Naive thymus-derived CD4-positive, alpha-beta T cell (primary cell): ENCODE measurements around the gene EGFLAM. TPM values are rescaled to one million over a fixed set of nuclear protein-coding genes. Genes with fewer than 3 reads are reported as not detected.

Experiments
- ATAC-seq: fragments of 150-1000 bp; cut with Tn5 transposase; 2 replicates; pipeline ENCODE4 v1.10.0; 2021; ENCODE audit warnings: mild to moderate bottlenecking, moderate library complexity
- CTCF ChIA-PET: fragments of 350-600 bp; sonication (Branson Sonifier 250); formaldehyde crosslinking; loops from one replicate; lab custom pipeline; 2021; ENCODE audit warnings: antibody characterized with exemption; lab: Charles Lee
- POLR2A ChIA-PET: fragments of 350-600 bp; sonication (Branson Sonifier 250); formaldehyde crosslinking; loops from one replicate; lab custom pipeline; 2021; ENCODE audit warnings: antibody characterized with exemption, inconsistent platforms; lab: Charles Lee
- DNase-seq, 9 donors: peaks; one replicate each; pipeline versions ENCODE4 v3.0.0 to v3.0.0-alpha.2; 2020 to 2022; ENCODE audit warnings: mixed read lengths in 1 of 9
- H3K27ac ChIP-seq: one replicate; pipeline ENCODE4 v1.7.0; 2013; ENCODE audit warnings: mild to moderate bottlenecking, low read depth, low read length, moderate library complexity
- H3K27me3 ChIP-seq, 2 donors: one replicate each; pipeline ENCODE4 v1.7.0; 2013; ENCODE audit warnings: low read length in 2 of 2, mild to moderate bottlenecking in 2 of 2, moderate library complexity in 2 of 2; ENCODE audit not compliant: control insufficient read depth in 2 of 2, insufficient read depth in 2 of 2
- H3K36me3 ChIP-seq, 3 experiments: 1 replicate in 2 of 3; 2 replicates in 1 of 3; pipeline ENCODE4 v1.7.0; 2013; ENCODE audit warnings: low read length in 3 of 3, mild to moderate bottlenecking in 3 of 3, moderate library complexity in 1 of 3; ENCODE audit not compliant: insufficient read depth in 3 of 3, control insufficient read depth in 2 of 3
- H3K4me1 ChIP-seq, 2 donors: one replicate each; pipeline ENCODE4 v1.7.0; 2013; ENCODE audit warnings: low read length in 2 of 2, mild to moderate bottlenecking in 2 of 2, moderate library complexity in 1 of 2; ENCODE audit not compliant: control insufficient read depth in 2 of 2, insufficient read depth in 2 of 2
- H3K4me3 ChIP-seq: 2 replicates; pipeline ENCODE4 v1.7.0; 2013; ENCODE audit warnings: mild to moderate bottlenecking, low read length
- H3K9me3 ChIP-seq, 3 experiments: 1 replicate in 2 of 3; 2 replicates in 1 of 3; pipeline ENCODE4 v1.7.0; 2013; ENCODE audit warnings: low read length in 3 of 3; ENCODE audit not compliant: control insufficient read depth in 2 of 3
- H3K27ac Mint-ChIP-seq, 9 donors: one replicate each; pipeline ENCODE4 v1.8.0; 2020 to 2022; ENCODE audit warnings: mixed read lengths in 9 of 9, mild to moderate bottlenecking in 8 of 9, moderate library complexity in 5 of 9, inconsistent platforms in 2 of 9
- H3K27me3 Mint-ChIP-seq, 5 donors: one replicate each; pipeline ENCODE4 v1.8.0; 2021 to 2022; ENCODE audit warnings: mixed read lengths in 5 of 5, mild to moderate bottlenecking in 1 of 5
- H3K36me3 Mint-ChIP-seq, 5 donors: one replicate each; pipeline ENCODE4 v1.8.0; 2020 to 2022; ENCODE audit warnings: mixed read lengths in 5 of 5, mild to moderate bottlenecking in 3 of 5, inconsistent platforms in 1 of 5
- H3K4me1 Mint-ChIP-seq, 7 donors: one replicate each; pipeline ENCODE4 v1.8.0; 2020 to 2022; ENCODE audit warnings: mixed read lengths in 7 of 7, mild to moderate bottlenecking in 3 of 7, inconsistent platforms in 1 of 7
- H3K4me3 Mint-ChIP-seq, 10 donors: one replicate each; pipeline ENCODE4 v1.8.0; 2020 to 2022; ENCODE audit warnings: mild to moderate bottlenecking in 10 of 10, mixed read lengths in 10 of 10, moderate library complexity in 6 of 10, inconsistent platforms in 2 of 10
- H3K9me3 Mint-ChIP-seq, 11 donors: one replicate each; pipeline ENCODE4 v1.8.0; 2020 to 2022; ENCODE audit warnings: mixed read lengths in 11 of 11, mild to moderate bottlenecking in 4 of 11, inconsistent platforms in 1 of 11, moderate library complexity in 1 of 11
- intact Hi-C, 2 donors: fragments of 100-400 bp; cut with micrococcal nuclease; formaldehyde crosslinking; loops; one replicate each; pipeline ENCODE4 v1.15.1; 2023
- polyA plus RNA-seq, 2 donors: library from polyadenylated mRNA; unstranded; fragments of 300-500 nt; fragmentation: Illumina TruSeq; gene quantifications; one replicate each; pipeline ENCODE4 v1.2.3, GENCODE V29; 2021
- total RNA-seq, 6 experiments: library from RNA in 5 of 6; stranded (reverse) in 5 of 6; gene quantifications; 1 replicate in 5 of 6; 2 replicates in 1 of 6; pipeline ENCODE4 v1.2.3 and lab custom pipeline; 2021 to 2026

The EGFLAM gene
- total and polyA plus RNA-seq, 7 experiments from 2014 or later = not detected

DNA sequence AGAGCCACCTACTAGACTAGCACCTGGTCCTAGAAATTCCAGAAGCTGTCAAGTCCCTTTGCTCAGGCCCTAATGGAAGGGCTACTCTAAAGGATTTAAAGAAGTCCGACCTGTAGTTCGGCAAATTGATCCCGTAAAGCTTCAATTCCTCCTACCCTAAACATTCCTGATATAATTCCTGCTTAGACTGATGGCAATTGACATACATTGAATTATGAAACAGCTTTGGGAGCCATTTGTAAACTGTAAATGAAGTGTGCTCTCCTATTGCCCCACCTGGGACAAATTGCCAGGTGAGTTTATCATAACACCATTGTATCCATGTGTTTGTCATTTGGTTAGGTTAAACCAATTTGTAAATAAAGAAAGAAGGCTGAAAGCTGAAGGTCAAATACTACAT is 104.4 kb downstream of the EGFLAM start:
- H3K4me1 ChIP-seq = no peaks in the 10 kb centered on the region
- POLR2A ChIA-PET = no interaction called here
- no peak overlapping the region for H3K27ac Mint-ChIP-seq
- H3K4me3 ChIP-seq = no peak overlapping the region
- no peaks in the 10 kb centered on the region for H3K9me3 ChIP-seq
- H3K27ac ChIP-seq = no peak overlapping the region
- no peak overlapping the region for H3K4me3 Mint-ChIP-seq
- peaks cover 0 to 13% (median 4%) of the 10 kb centered on the region in 5 donors for H3K27me3 Mint-ChIP-seq
- no peaks in the 10 kb centered on the region for H3K36me3 Mint-ChIP-seq
- no peaks in the 10 kb centered on the region for H3K9me3 Mint-ChIP-seq
- intact Hi-C loops = no loop called here
- ATAC-seq = no peak
- no peaks in the 10 kb centered on the region for H3K27me3 ChIP-seq
- CTCF ChIA-PET = no interaction called here
- no peaks in the 10 kb centered on the region for H3K36me3 ChIP-seq
- peaks cover 0 to 14% (median 9%) of the 10 kb centered on the region in 7 donors for H3K4me1 Mint-ChIP-seq
- DNase-seq = no peak

DNA sequence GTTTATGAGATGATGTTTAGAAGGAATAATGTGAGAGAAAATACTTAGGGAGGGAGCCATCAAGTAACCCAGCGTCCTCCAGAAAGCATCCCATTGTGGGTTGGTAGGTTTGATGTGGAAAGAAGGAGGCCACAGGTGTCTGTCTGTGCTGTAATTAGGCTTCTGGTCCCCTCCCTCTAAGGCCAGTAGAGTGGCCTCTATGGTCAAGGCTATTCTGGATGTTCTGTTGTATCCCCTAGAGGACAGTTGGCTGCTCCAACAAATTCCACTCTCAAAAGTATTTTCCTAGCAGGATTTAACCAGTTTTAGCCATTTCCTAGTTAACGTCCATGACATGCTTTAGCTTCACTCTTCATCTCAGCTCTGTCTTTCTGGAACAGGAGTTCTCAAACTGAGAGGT is 106.5 kb downstream of the EGFLAM start:
- Mint-ChIP-seq H3K27me3 (peaks cover 0 to 13% (median 4%) of the 10 kb centered on the region in 5 donors), H3K36me3 (no peaks in the 10 kb centered on the region), H3K27ac (no peak overlapping the region), H3K9me3 (no peaks in the 10 kb centered on the region), H3K4me3 (no peak overlapping the region), H3K4me1 (peaks cover 2 to 24% (median 22%) of the 10 kb centered on the region in 7 donors)
- ChIA-PET CTCF (no interaction called here), POLR2A (no interaction called here)
- no peaks in the 10 kb centered on the region for H3K9me3 ChIP-seq
- H3K27ac ChIP-seq = no peak overlapping the region
- no peak for DNase-seq
- no peaks in the 10 kb centered on the region for H3K36me3 ChIP-seq
- intact Hi-C loops = no loop called here
- H3K4me1 ChIP-seq = peaks cover 0 to 6% of the 10 kb centered on the region in 2 donors
- no peaks in the 10 kb centered on the region for H3K27me3 ChIP-seq
- ATAC-seq = no peak
- no peak overlapping the region for H3K4me3 ChIP-seq

- H3K4me3 ChIP-seq = no peak overlapping the region
- peak overlapping the region in 2 of 10 donors; percentile 72 to 80 for H3K4me3 Mint-ChIP-seq
- CTCF ChIA-PET = no interaction called here
- H3K9me3 Mint-ChIP-seq = no peaks in the 10 kb centered on the region
- H3K4me1 ChIP-seq = peaks cover 0 to 6% of the 10 kb centered on the region in 2 donors
- H3K36me3 ChIP-seq = no peaks in the 10 kb centered on the region
- H3K27ac Mint-ChIP-seq = no peak overlapping the region
- H3K27ac ChIP-seq = no peak overlapping the region
- no peak for ATAC-seq
- H3K36me3 Mint-ChIP-seq = no peaks in the 10 kb centered on the region
- intact Hi-C loops = no loop called here
- H3K9me3 ChIP-seq = no peaks in the 10 kb centered on the region
- peaks cover 0 to 10% (median 3%) of the 10 kb centered on the region in 5 donors for H3K27me3 Mint-ChIP-seq
- POLR2A ChIA-PET = interaction anchor here (1.0 kb wide), 1 partner anchor 10 kb away, joined by 5 read pairs; no protein-coding TSS in a partner anchor
- H3K4me1 Mint-ChIP-seq = peaks cover 2 to 24% (median 22%) of the 10 kb centered on the region in 7 donors
- no peaks in the 10 kb centered on the region for H3K27me3 ChIP-seq
- no peak for DNase-seq
These were observed 109.1 kb downstream of the EGFLAM start for GRCh38 chr5:38367410-38367809.

DNA sequence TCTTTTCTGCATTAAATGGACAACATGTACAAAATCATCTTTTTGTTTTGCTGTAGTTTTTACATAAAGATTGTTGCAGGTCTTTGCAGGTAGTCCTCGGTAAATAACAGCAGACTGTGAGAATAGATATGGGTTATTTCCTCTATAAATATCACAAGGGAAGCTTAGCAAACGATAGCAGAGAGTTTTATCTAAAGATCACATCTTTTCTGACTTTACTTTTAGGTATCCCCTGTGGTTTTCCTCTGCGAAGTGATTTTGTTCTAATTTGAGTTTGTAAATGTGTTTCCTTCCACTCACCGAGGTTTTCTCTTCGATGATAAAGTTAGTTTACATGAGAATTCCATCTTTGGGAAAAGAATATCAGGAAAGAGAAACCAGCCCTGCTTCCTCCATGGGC is 109.6 kb downstream of the EGFLAM start:
- Histone ChIP-seq H3K27me3 (no peaks in the 10 kb centered on the region), H3K9me3 (no peaks in the 10 kb centered on the region), H3K4me1 (peaks cover 0 to 6% of the 10 kb centered on the region in 2 donors), H3K27ac (no peak overlapping the region), H3K4me3 (peak overlapping the region; percentile 17), H3K36me3 (no peaks in the 10 kb centered on the region)
- H3K27ac Mint-ChIP-seq = peak overlapping the region in 5 of 9 donors; percentile 6 to 49 (median 36)
- peaks cover 0 to 11% (median 3%) of the 10 kb centered on the region in 5 donors for H3K27me3 Mint-ChIP-seq
- ChIA-PET CTCF (interaction anchor here (0.6 kb wide), 1 partner anchor 10 kb away, joined by 3 read pairs; no protein-coding TSS in a partner anchor), POLR2A (interaction anchor here (1.0 kb wide), 1 partner anchor 10 kb away, joined by 5 read pairs; no protein-coding TSS in a partner anchor)
- no peaks in the 10 kb centered on the region for H3K9me3 Mint-ChIP-seq
- intact Hi-C loops = no loop called here
- H3K36me3 Mint-ChIP-seq = no peaks in the 10 kb centered on the region
- DNase-seq (peak in 2 of 9 donors; percentile 22 to 23), ATAC-seq (no peak)
- H3K4me3 Mint-ChIP-seq = peak overlapping the region in 9 of 10 donors; percentile 39 to 80 (median 68)
- H3K4me1 Mint-ChIP-seq = peaks cover 2 to 24% (median 22%) of the 10 kb centered on the region in 7 donors

GRCh38 chr5:38369692-38370091 is 111.3 kb downstream of the EGFLAM start:
- H3K27ac Mint-ChIP-seq = no peak overlapping the region
- POLR2A ChIA-PET = no interaction called here
- Histone ChIP-seq H3K9me3 (no peaks in the 10 kb centered on the region), H3K36me3 (no peaks in the 10 kb centered on the region), H3K4me1 (peaks cover 0 to 6% of the 10 kb centered on the region in 2 donors), H3K4me3 (no peak overlapping the region), H3K27me3 (no peaks in the 10 kb centered on the region), H3K27ac (no peak overlapping the region)
- DNase-seq = no peak
- no peak overlapping the region for H3K4me3 Mint-ChIP-seq
- H3K9me3 Mint-ChIP-seq = no peaks in the 10 kb centered on the region
- no peaks in the 10 kb centered on the region for H3K36me3 Mint-ChIP-seq
- H3K4me1 Mint-ChIP-seq = peaks cover 2 to 23% (median 21%) of the 10 kb centered on the region in 7 donors
- CTCF ChIA-PET = no interaction called here
- H3K27me3 Mint-ChIP-seq = peaks cover 0 to 12% (median 3%) of the 10 kb centered on the region in 5 donors
- intact Hi-C loops = no loop called here
- no peak for ATAC-seq

GRCh38 chr5:38370358-38371100 is 112.2 kb downstream of the EGFLAM start:
- H3K9me3 Mint-ChIP-seq = no peaks in the 10 kb centered on the region
- H3K36me3 Mint-ChIP-seq = no peaks in the 10 kb centered on the region
- peaks cover 0 to 31% (median 26%) of the 10 kb centered on the region in 7 donors for H3K4me1 Mint-ChIP-seq
- no peak overlapping the region for H3K27ac ChIP-seq
- intact Hi-C loops = no loop called here
- peaks cover 0 to 10% (median 8%) of the 10 kb centered on the region in 5 donors for H3K27me3 Mint-ChIP-seq
- H3K4me3 ChIP-seq = no peak overlapping the region
- H3K27ac Mint-ChIP-seq = no peak overlapping the region
- H3K27me3 ChIP-seq = no peaks in the 10 kb centered on the region
- no peaks in the 10 kb centered on the region for H3K36me3 ChIP-seq
- peaks cover under 1 to 6% of the 10 kb centered on the region in 2 donors for H3K4me1 ChIP-seq
- no peak for DNase-seq
- ChIA-PET POLR2A (no interaction called here), CTCF (no interaction called here)
- H3K9me3 ChIP-seq = no peaks in the 10 kb centered on the region
- ATAC-seq = no peak
- no peak overlapping the region for H3K4me3 Mint-ChIP-seq
